ENCODE measurements around the gene KCTD17. TPM values are rescaled to one million over a fixed set of nuclear protein-coding genes. Genes with fewer than 3 reads are reported as not detected.

KCTD17 gene
- polyA plus RNA-seq, 2 of the 4 experiments (the other 2 are of a cell fraction), result 18.7 to 37.1 TPM

- POLR2A ChIA-PET, result no interaction called here
- ATAC-seq, result no peak
- Histone ChIP-seq H3K4me1 (no peaks in the 10 kb centered on the region), H3K4me3 (no peak overlapping the region), H3K27ac (no peak overlapping the region), H3K9me3 (no peaks in the 10 kb centered on the region), H3K4me2 (no peak overlapping the region)
- FAIRE-seq, result no peak
- no peak for DNase-seq (ENCODE audit: low read depth in 1 of 2, low spot score in 1 of 2)
- CTCF ChIA-PET, result no interaction called here
- 78% methylated on average over 3 of the region's 9 CpGs for WGBS (ENCODE audit: missing lambda C conversion rate)
- TF ChIP-seq CBX8 (IDR thresholded peaks at IDR 0.05) (no peak), CHD4 (IDR thresholded peaks at IDR 0.05; ENCODE audit: borderline replicate concordance) (no peak), EP300 (IDR thresholded peaks at IDR 0.05) (no peak), SMC3 (IDR thresholded peaks at IDR 0.05) (no peak), USF2 (IDR thresholded peaks at IDR 0.05) (no peak), JUN (IDR thresholded peaks at IDR 0.05) (no peak), TFCP2L1 (CRISPR knock-in tag; IDR thresholded peaks at IDR 0.05) (no peak), ZNF302 (CRISPR knock-in tag; IDR thresholded peaks at IDR 0.05) (no peak)
Measured at GRCh38 chr22:37059876-37060449, 8.4 kb downstream of the KCTD17 start.

DNA sequence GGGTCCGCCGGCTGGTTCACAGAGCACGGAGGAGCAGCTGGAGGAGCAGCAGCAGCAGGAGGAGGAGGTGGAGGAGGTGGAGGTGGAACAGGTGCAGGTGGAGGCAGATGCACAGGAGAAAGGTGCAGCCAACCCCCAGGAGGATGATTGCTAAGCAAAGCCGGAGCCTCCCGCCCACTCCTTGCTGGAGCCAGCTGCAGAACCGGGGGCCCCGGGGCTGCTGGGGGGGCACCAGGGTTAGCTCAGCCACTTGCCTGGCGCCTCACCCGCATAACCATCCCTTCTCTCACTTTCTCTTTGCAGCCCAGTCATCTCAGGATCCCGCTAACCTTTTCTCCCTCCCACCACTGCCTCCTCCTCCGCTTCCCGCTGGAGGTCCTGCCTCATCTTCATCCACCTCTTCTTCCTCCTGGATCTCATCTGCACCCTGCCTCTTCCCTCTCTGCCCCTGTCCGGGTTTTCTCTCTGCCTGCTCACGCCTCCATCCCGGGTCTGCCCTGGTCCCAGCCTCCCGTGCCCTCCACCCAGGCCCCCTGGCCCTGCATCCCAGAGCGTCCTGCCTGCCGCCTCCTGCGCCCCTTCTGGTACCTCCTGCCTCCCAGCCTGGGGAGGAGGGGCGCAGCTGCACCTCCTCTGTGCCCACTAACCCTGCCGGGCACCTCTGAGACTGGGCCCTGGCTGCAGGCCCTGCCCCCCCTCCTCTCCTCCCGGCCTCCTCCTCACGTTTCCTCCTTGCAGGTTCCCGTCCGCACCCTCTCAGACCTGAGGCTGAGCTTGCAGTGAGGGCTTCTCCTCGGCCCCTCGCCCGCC, 9.5 kb downstream of the KCTD17 start:
- ChIA-PET POLR2A (no interaction called here), CTCF (no interaction called here)
- no peak for TF ChIP-seq MAZ (IDR thresholded peaks at IDR 0.05; ENCODE audit: borderline replicate concordance, low read depth, low read length)
- TF ChIP-seq CBX2 (IDR thresholded peaks at IDR 0.05; ENCODE audit: borderline replicate concordance, low read depth), result no peak
- TF ChIP-seq NFE2L2 (conservative IDR thresholded peaks at IDR 0.05; ENCODE audit: low read length), result no peak
- no peak for TF ChIP-seq RNF2 (IDR thresholded peaks at IDR 0.05; ENCODE audit: borderline replicate concordance, low read depth)
- WGBS (ENCODE audit: missing lambda C conversion rate), result 88% methylated on average over 23 of the region's 28 CpGs
- Histone ChIP-seq H3K4me1 (no peaks in the 10 kb centered on the region), H3K9me3 (no peaks in the 10 kb centered on the region), H3K4me3 (no peak overlapping the region), H3K4me2 (no peak overlapping the region), H3K27ac (no peak overlapping the region)
- no peak for FAIRE-seq
- ATAC-seq, result no peak
- DNase-seq (ENCODE audit: low read depth in 1 of 2, low spot score in 1 of 2), result no peak

GRCh38 chr22:37061611-37062375, 10.3 kb downstream of the KCTD17 start:
- ChIA-PET CTCF (no interaction called here), POLR2A (no interaction called here)
- no peak overlapping the region for H3K4me2 ChIP-seq
- TF ChIP-seq ZFP36 (IDR thresholded peaks at IDR 0.05; ENCODE audit: borderline replicate concordance, partially characterized antibody), result peak; percentile 39
- TF ChIP-seq E2F6 (IDR thresholded peaks at IDR 0.05; ENCODE audit: borderline replicate concordance, low read depth), result no peak
- no peak overlapping the region for H3K27ac ChIP-seq
- no peak for DNase-seq (ENCODE audit: low read depth in 1 of 2, low spot score in 1 of 2)
- 75% methylated on average over 7 of the region's 10 CpGs for WGBS (ENCODE audit: missing lambda C conversion rate)
- no peak overlapping the region for H3K4me3 ChIP-seq
- no peak for ATAC-seq
- H3K4me1 ChIP-seq, result no peaks in the 10 kb centered on the region
- FAIRE-seq, result no peak
- no peaks in the 10 kb centered on the region for H3K9me3 ChIP-seq

GRCh38 chr22:37062376-37062675, 10.8 kb downstream of the KCTD17 start:
- WGBS (ENCODE audit: missing lambda C conversion rate), result no CpG with 5 or more reads among the region's 7 CpGs
- no peak for ATAC-seq
- CTCF ChIA-PET, result no interaction called here
- TF ChIP-seq SMC3 (IDR thresholded peaks at IDR 0.05) (no peak), HOXB13 (CRISPR knock-in tag; IDR thresholded peaks at IDR 0.05; ENCODE audit: low read depth) (no peak), CBX2 (IDR thresholded peaks at IDR 0.05; ENCODE audit: borderline replicate concordance, low read depth) (no peak), ZNF302 (CRISPR knock-in tag; IDR thresholded peaks at IDR 0.05) (no peak), E2F6 (IDR thresholded peaks at IDR 0.05; ENCODE audit: borderline replicate concordance, low read depth) (no peak), EP300 (IDR thresholded peaks at IDR 0.05) (no peak), RNF2 (IDR thresholded peaks at IDR 0.05; ENCODE audit: borderline replicate concordance, low read depth) (no peak), PBX3 (IDR thresholded peaks at IDR 0.05) (no peak), CHD2 (IDR thresholded peaks at IDR 0.05; ENCODE audit: low read length, partially characterized antibody) (no peak), RFX5 (IDR thresholded peaks at IDR 0.05) (no peak), MYC (IDR thresholded peaks at IDR 0.05; ENCODE audit: borderline replicate concordance, low read length) (no peak), FOXS1 (CRISPR knock-in tag; IDR thresholded peaks at IDR 0.05) (no peak), HOXA7 (CRISPR knock-in tag; IDR thresholded peaks at IDR 0.05) (no peak), JUNB (IDR thresholded peaks at IDR 0.05) (no peak), TFCP2L1 (CRISPR knock-in tag; IDR thresholded peaks at IDR 0.05) (no peak)
- TF ChIP-seq, protein P1, sequence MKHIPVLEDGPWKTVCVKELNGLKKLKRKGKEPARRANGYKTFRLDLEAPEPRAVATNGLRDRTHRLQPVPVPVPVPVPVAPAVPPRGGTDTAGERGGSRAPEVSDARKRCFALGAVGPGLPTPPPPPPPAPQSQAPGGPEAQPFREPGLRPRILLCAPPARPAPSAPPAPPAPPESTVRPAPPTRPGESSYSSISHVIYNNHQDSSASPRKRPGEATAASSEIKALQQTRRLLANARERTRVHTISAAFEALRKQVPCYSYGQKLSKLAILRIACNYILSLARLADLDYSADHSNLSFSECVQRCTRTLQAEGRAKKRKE (CRISPR knock-in tag; IDR thresholded peaks at IDR 0.05; ENCODE audit: low read depth), result no peak

More at GRCh38 chr22:37062376-37062675, 10.8 kb downstream of the KCTD17 start:
- POLR2A ChIA-PET, result no interaction called here
- H3K27ac ChIP-seq, result no peak overlapping the region
- no peak overlapping the region for H3K4me2 ChIP-seq
- no peak for FAIRE-seq
- no peak for DNase-seq (ENCODE audit: low read depth in 1 of 2, low spot score in 1 of 2)
- no peaks in the 10 kb centered on the region for H3K4me1 ChIP-seq
- no peaks in the 10 kb centered on the region for H3K9me3 ChIP-seq
- H3K4me3 ChIP-seq, result no peak overlapping the region

Data from A549 (cell line).